GM12878 (cell line): ENCODE results near the gene FAM20B. TPM values are rescaled to one million over a fixed set of nuclear protein-coding genes. Genes with fewer than 3 reads are reported as not detected.

ENCODE experiments used
- ATAC-seq: fragments of 200-7000 bp; cut with Tn5 transposase; 3 replicates; pipeline ENCODE4 v1.9.1; 2020; ENCODE audit warnings: mild to moderate bottlenecking, moderate library complexity
- BruUV-seq: library from RNA; stranded (reverse); fragments of 400-500 nt; replicated peaks from 2 replicates; lab custom pipeline; 2021; lab: Mats Ljungman, UMichigan
- CTCF ChIA-PET: fragments of 300-600 bp; sonication (Branson Sonifier 250); formaldehyde crosslinking; extraction: SDS; loops from one replicate; lab custom pipeline; 2021; ENCODE audit warnings: inconsistent platforms; lab: Yijun Ruan, JAX
- POLR2A ChIA-PET: fragments of 350-600 bp; formaldehyde crosslinking; extraction: SDS; loops from one replicate; lab custom pipeline; 2021; ENCODE audit warnings: inconsistent platforms; lab: Charles Lee
- RAD21 ChIA-PET: fragments of 300-600 bp; sonication (Branson Sonifier 250); formaldehyde crosslinking; loops from one replicate; lab custom pipeline; 2023; ENCODE audit warnings: antibody characterized with exemption; ENCODE audit not compliant: unreplicated experiment; lab: Charles Lee
- SMC1A ChIA-PET: fragments of 300-600 bp; sonication (Branson Sonifier 250); formaldehyde crosslinking; loops from one replicate; lab custom pipeline; 2023; ENCODE audit not compliant: unreplicated experiment, uncharacterized antibody; lab: Charles Lee
- DNase-seq: peaks from one replicate; pipeline ENCODE4 v3.0.0-alpha.2; 2011; ENCODE audit warnings: low read depth, low spot score
- FAIRE-seq: peaks from 3 replicates; lab custom pipeline; 2011; peaks lifted over from hg19 to GRCh38; lab: Jason Lieb, UNC
- H2AFZ ChIP-seq: 2 replicates; pipeline ENCODE4 v1.6.0; 2011; ENCODE audit warnings: low read depth, low read length, control low read depth; ENCODE audit not compliant: control insufficient read depth
- H3K27ac ChIP-seq: 2 replicates; pipeline ENCODE4 v1.5.1; 2011; ENCODE audit warnings: control low read depth; ENCODE audit not compliant: control insufficient read depth, insufficient read depth
- H3K27me3 ChIP-seq, 2 experiments: replicated peaks in 1 of 2; 2 replicates each; pipeline versions ENCODE4 v1.6.0 to v1.6.1; 2011; ENCODE audit warnings: low read length in 1 of 2; ENCODE audit not compliant: control insufficient read depth in 2 of 2, insufficient read depth in 2 of 2
- H3K36me3 ChIP-seq, 2 experiments: 2 replicates each; pipeline ENCODE4 v1.5.1; 2011; ENCODE audit warnings: low read length in 1 of 2; ENCODE audit not compliant: control insufficient read depth in 2 of 2, insufficient read depth in 2 of 2
- H3K4me1 ChIP-seq: 2 replicates; pipeline ENCODE4 v1.6.1; 2011; ENCODE audit warnings: mild to moderate bottlenecking, low read length, moderate library complexity, mixed read lengths; ENCODE audit not compliant: control insufficient read depth, insufficient read depth
- H3K4me2 ChIP-seq: 2 replicates; pipeline ENCODE4 v1.6.0; 2011; ENCODE audit warnings: control low read depth; ENCODE audit not compliant: control insufficient read depth, insufficient read depth
- H3K4me3 ChIP-seq: fragments of 200-600 bp; sonication (generic); 2 replicates; pipeline ENCODE4 v1.5.1; 2016
- H3K79me2 ChIP-seq: 2 replicates; pipeline ENCODE4 v1.6.0; 2011; ENCODE audit warnings: low read length; ENCODE audit not compliant: control insufficient read depth, insufficient read depth
- H3K9ac ChIP-seq: 2 replicates; pipeline ENCODE4 v1.8.0; 2011; ENCODE audit warnings: low read length, control low read depth, mixed read lengths; ENCODE audit not compliant: control insufficient read depth, insufficient read depth
- H3K9me3 ChIP-seq: replicated peaks from 3 replicates; pipeline ENCODE4 v1.5.1; 2011; ENCODE audit warnings: mild to moderate bottlenecking, low read length; ENCODE audit not compliant: control insufficient read depth, insufficient read depth
- H4K20me1 ChIP-seq: 2 replicates; pipeline ENCODE4 v1.6.0; 2011; ENCODE audit not compliant: control insufficient read depth, insufficient read depth
- ASH2L ChIP-seq: fragments of 300-600, 200-600 bp; sonication (generic); IDR thresholded peaks from 2 replicates; pipeline ENCODE4 v1.6.1; 2017; ENCODE audit warnings: low read depth, mild to moderate bottlenecking, borderline replicate concordance
- CEBPZ ChIP-seq: fragments of 150-350 bp; IDR thresholded peaks from 2 replicates; pipeline ENCODE4 v1.6.1; 2016; ENCODE audit warnings: low read depth, low read length
- IRF4 ChIP-seq: IDR thresholded peaks from 2 replicates; pipeline ENCODE4 v1.6.1; 2011; ENCODE audit warnings: low read depth, low read length
- JUND ChIP-seq: IDR thresholded peaks from 2 replicates; pipeline ENCODE4 v1.6.1; 2012; ENCODE audit warnings: low read depth, mild to moderate bottlenecking, low read length, improper control_type of control experiment, moderate library complexity
- NR2F1 ChIP-seq: fragments of 450-650 bp; conservative IDR thresholded peaks from 2 replicates; pipeline ENCODE4 v1.6.1; 2017; ENCODE audit warnings: mild to moderate bottlenecking
- PAX8 ChIP-seq: fragments of 450-650 bp; IDR thresholded peaks from 2 replicates; pipeline ENCODE4 v1.6.1; 2017; ENCODE audit warnings: mild to moderate bottlenecking, moderate library complexity
- RCOR1 ChIP-seq: conservative IDR thresholded peaks from 2 replicates; pipeline ENCODE4 v1.6.1; 2012; ENCODE audit warnings: low read depth, low read length, improper control_type of control experiment
- SREBF2 ChIP-seq: IDR thresholded peaks from 2 replicates; pipeline ENCODE4 v1.6.1; 2012; ENCODE audit warnings: mild to moderate bottlenecking, low read length
- WGBS: methylation state at CpG from one replicate; pipeline ENCODE4 v1.1.6; 2016; ENCODE audit warnings: low lambda C conversion rate; ENCODE audit not compliant: insufficient replicate concordance, insufficient coverage; ENCODE audit errors: missing lambda C conversion rate; 5-methylcytosine and 5-hydroxymethylcytosine counted together
- in situ Hi-C: fragments of 300-500 bp; cut with MboI; formaldehyde crosslinking; loops from 9 replicates; pipeline ENCODE4 v1.14.3; 2018; ENCODE audit warnings: mixed read lengths
- intact Hi-C: fragments of 100-400 bp; cut with micrococcal nuclease; formaldehyde crosslinking; loops from one replicate; pipeline ENCODE4 v1.14.2; 2022; ENCODE audit not compliant: unreplicated experiment
- polyA plus RNA-seq, 11 experiments: library from polyadenylated mRNA; depleted of rRNA in 4 of 11; unstranded in 6 of 11; stranded (reverse) in 5 of 11; fragments of >200 nt; fragmentation: Nextera tagmentation in 4 of 11; fragmentation: Illumina TruSeq in 1 of 11; extraction: Ambion mirVana in 4 of 11; extraction: Trizol in 1 of 11; gene quantifications; 1 replicate in 1 of 11; 2 replicates in 10 of 11; pipeline versions ENCODE4 v1.2.1 to v1.2.3, GENCODE V29; 2011 to 2016; ENCODE audit warnings: inconsistent platforms in 2 of 11, missing spikeins in 2 of 11, low read depth in 1 of 11
- total RNA-seq, 4 experiments: library from RNA; depleted of rRNA in 3 of 4; stranded (reverse); fragments of >200 nt in 3 of 4; fragmentation: Illumina TruSeq in 1 of 4; extraction: Trizol in 1 of 4; gene quantifications; 2 replicates each; pipeline versions ENCODE4 v1.2.1 to v1.2.3, GENCODE V29; 2013 to 2021

The FAM20B gene
- total and polyA plus RNA-seq, 10 of the 15 experiments (the other 5 are each of a cell fraction or from before 2014, with no cell fraction given), result 2.4 to 25.6 (median 12.8) TPM

DNA sequence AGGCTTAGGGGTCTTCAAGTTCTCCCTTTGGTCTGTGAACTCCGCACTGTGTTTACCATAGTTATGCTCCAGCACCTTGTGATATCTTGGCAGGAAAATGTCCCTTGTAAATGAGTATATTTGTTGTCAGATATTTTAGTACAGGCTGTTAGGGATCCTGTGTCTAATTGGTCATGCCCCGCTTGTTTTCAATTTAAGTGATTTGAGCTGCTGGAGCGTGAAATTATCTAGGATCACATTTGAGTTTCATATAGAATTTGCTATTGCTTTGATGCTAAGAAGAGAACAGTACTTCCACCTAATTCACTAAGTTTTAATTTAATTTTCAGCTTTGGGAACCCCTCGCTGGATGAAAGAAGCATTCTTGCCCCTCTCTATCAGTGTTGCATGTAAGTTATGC is 40.8 kb downstream of the FAM20B start:
- POLR2A ChIA-PET, result no interaction called here
- CTCF ChIA-PET, result interaction anchor here (1.5 kb wide), 1 partner anchor 10 kb away, joined by 5 read pairs; no protein-coding TSS in a partner anchor

More for the DNA sequence above, 40.8 kb downstream of the FAM20B start:
- no peaks in the 10 kb centered on the region for H3K27me3 ChIP-seq
- intact Hi-C loops, result no loop called here
- ATAC-seq, result no peak
- RAD21 ChIA-PET, result interaction anchor here (0.6 kb wide), 1 partner anchor 55 kb away, joined by 3 read pairs; no protein-coding TSS in a partner anchor
- H3K9ac ChIP-seq, result no peak overlapping the region
- H3K36me3 ChIP-seq, result peaks cover 0 to 5% of the 10 kb centered on the region in 2 experiments; a peak in 2 of 4 replicates
- H3K4me1 ChIP-seq, result no peaks in the 10 kb centered on the region
- FAIRE-seq, result no peak
- no peaks in the 10 kb centered on the region for H3K9me3 ChIP-seq
- no peak overlapping the region for H3K4me3 ChIP-seq
- 96% methylated on average over 4 of the region's 4 CpGs for WGBS
- no peak overlapping the region for H2AFZ ChIP-seq
- no TSS peak for BruUV-seq
- TF ChIP-seq ASH2L (no peak), CEBPZ (no peak), IRF4 (no peak), SREBF2 (no peak), JUND (no peak), PAX8 (no peak), NR2F1 (no peak), RCOR1 (no peak)
- no peaks in the 10 kb centered on the region for H4K20me1 ChIP-seq
- H3K4me2 ChIP-seq, result no peak overlapping the region
- DNase-seq, result no peak
- in situ Hi-C loops, result no loop called here
- SMC1A ChIA-PET, result no interaction called here
- no peak overlapping the region for H3K27ac ChIP-seq
- H3K79me2 ChIP-seq, result no peaks in the 10 kb centered on the region
